ENCODE results near the gene PRKCH.

DNA sequence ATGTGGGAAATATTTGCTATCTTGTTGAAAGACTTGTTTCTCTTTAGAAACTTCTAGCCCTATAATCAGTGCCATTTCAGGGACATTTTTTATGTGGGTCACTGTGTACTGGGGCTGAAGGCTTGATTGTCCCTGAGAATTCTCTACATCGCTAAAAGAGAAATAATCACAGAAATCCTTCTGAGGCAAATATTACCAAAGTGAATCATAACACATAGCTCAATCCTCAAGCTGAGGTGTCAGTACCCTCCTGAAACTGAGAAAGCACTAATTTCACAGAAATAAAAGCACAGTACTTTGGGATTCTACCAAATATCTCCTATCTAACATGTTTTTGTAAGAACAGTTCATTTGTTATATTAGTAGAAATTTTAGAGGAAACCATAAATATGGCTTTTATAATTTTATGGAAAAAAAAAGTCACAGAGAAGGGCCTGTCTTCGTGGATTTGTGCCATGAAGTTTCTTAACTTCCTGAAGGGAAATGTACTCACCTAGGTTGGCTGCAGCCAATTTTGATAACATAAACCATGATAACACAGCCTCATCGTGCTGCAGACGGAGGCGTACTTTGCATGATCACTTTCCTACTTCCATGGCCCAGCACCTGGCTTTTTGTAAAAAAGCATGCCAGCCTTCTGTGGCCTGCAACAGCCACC, 210.2 kb downstream of the PRKCH start:
- TF ChIP-seq RAD21 (conservative IDR thresholded peaks at IDR 0.05 in 1 of 2, IDR thresholded peaks at IDR 0.05 in 1 of 2) (no peak), POLR2A (IDR thresholded peaks at IDR 0.05; ENCODE audit: low read length) (no peak)
- TF ChIP-seq, protein P1, sequence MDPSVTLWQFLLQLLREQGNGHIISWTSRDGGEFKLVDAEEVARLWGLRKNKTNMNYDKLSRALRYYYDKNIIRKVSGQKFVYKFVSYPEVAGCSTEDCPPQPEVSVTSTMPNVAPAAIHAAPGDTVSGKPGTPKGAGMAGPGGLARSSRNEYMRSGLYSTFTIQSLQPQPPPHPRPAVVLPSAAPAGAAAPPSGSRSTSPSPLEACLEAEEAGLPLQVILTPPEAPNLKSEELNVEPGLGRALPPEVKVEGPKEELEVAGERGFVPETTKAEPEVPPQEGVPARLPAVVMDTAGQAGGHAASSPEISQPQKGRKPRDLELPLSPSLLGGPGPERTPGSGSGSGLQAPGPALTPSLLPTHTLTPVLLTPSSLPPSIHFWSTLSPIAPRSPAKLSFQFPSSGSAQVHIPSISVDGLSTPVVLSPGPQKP (IDR thresholded peaks at IDR 0.05; ENCODE audit: low read depth, low read length), result no peak

Measured in A549 (cell line).